Kidney epithelial cell (primary cell): ENCODE data around the gene ABHD2. TPM values are rescaled to one million over a fixed set of nuclear protein-coding genes. Genes with fewer than 3 reads are reported as not detected.

Experiments
- DNase-seq: peaks from one replicate; pipeline ENCODE4 v3.0.0-alpha.2; 2010; ENCODE audit warnings: low read depth
- H3K27me3 ChIP-seq: 2 replicates; pipeline ENCODE4 v1.6.0; 2011; ENCODE audit warnings: low read length; ENCODE audit not compliant: control insufficient read depth, insufficient read depth
- H3K36me3 ChIP-seq: 2 replicates; pipeline ENCODE4 v1.5.1; 2011; ENCODE audit warnings: low read length; ENCODE audit not compliant: control insufficient read depth, insufficient read depth
- H3K4me3 ChIP-seq: 2 replicates; pipeline ENCODE4 v1.5.1; 2011; ENCODE audit warnings: low read depth, mild to moderate bottlenecking, control low read depth, low read length
- CTCF ChIP-seq: IDR thresholded peaks from 2 replicates; pipeline ENCODE4 v1.5.1; 2011; ENCODE audit warnings: mild to moderate bottlenecking, moderate library complexity, low read length, control low read depth, inconsistent platforms; ENCODE audit not compliant: insufficient read depth, poor library complexity, severe bottlenecking
- total RNA-seq: library from RNA; depleted of rRNA; stranded (reverse); fragments of >200 nt; gene quantifications from 2 replicates; pipeline ENCODE4 v1.2.3, GENCODE V29; 2015

The ABHD2 gene
- total RNA-seq, 1 donor from 2014 or later: 39.7 TPM

- no peak overlapping the region for H3K4me3 ChIP-seq
- no peak for DNase-seq
- no peaks in the 10 kb centered on the region for H3K27me3 ChIP-seq
- peaks cover 3% of the 10 kb centered on the region for H3K36me3 ChIP-seq
- TF ChIP-seq CTCF: no peak
Observed at GRCh38 chr15:89192766-89193165, 104.5 kb downstream of the ABHD2 start.

GRCh38 chr15:89194608-89195007, 106.4 kb downstream of the ABHD2 start:
- TF ChIP-seq CTCF: no peak
- Histone ChIP-seq H3K27me3 (no peaks in the 10 kb centered on the region), H3K36me3 (peaks cover 3% of the 10 kb centered on the region), H3K4me3 (no peak overlapping the region)
- no peak for DNase-seq

- TF ChIP-seq CTCF: no peak
Observed at GRCh38 chr15:89195836-89196235, 107.6 kb downstream of the ABHD2 start.

GRCh38 chr15:89196241-89196640, 108.0 kb downstream of the ABHD2 start:
- no peaks in the 10 kb centered on the region for H3K27me3 ChIP-seq
- peaks cover 3% of the 10 kb centered on the region for H3K36me3 ChIP-seq
- H3K4me3 ChIP-seq: no peak overlapping the region
- no peak for DNase-seq
- no peak for TF ChIP-seq CTCF

More at GRCh38 chr15:89195836-89196235, 107.6 kb downstream of the ABHD2 start:
- no peak overlapping the region for H3K4me3 ChIP-seq
- H3K27me3 ChIP-seq: no peaks in the 10 kb centered on the region
- peaks cover 3% of the 10 kb centered on the region for H3K36me3 ChIP-seq
- no peak for DNase-seq

GRCh38 chr15:89196994-89197393, 108.7 kb downstream of the ABHD2 start:
- DNase-seq: no peak
- no peak for TF ChIP-seq CTCF
- H3K4me3 ChIP-seq: no peak overlapping the region
- H3K27me3 ChIP-seq: no peaks in the 10 kb centered on the region
- peaks cover 3% of the 10 kb centered on the region for H3K36me3 ChIP-seq

GRCh38 chr15:89197503-89197971, 109.3 kb downstream of the ABHD2 start:
- no peak for DNase-seq
- Histone ChIP-seq H3K36me3 (peaks cover 2% of the 10 kb centered on the region), H3K27me3 (no peaks in the 10 kb centered on the region), H3K4me3 (no peak overlapping the region)
- TF ChIP-seq CTCF: no peak
